HepG2 (cell line): ENCODE data around the gene OAF. TPM values are rescaled to one million over a fixed set of nuclear protein-coding genes. Genes with fewer than 3 reads are reported as not detected.

ENCODE experiments used
- ATAC-seq: fragments of 200-7000 bp; cut with Tn5 transposase; 3 replicates; pipeline ENCODE4 v1.9.1; 2020; ENCODE audit warnings: mild to moderate bottlenecking, moderate library complexity
- BruUV-seq: library from RNA; stranded (reverse); fragments of 400-500 nt; replicated peaks from 2 replicates; lab custom pipeline; 2021; lab: Mats Ljungman, UMichigan
- CTCF ChIA-PET: fragments of 300-600 bp; formaldehyde crosslinking; extraction: SDS; loops from one replicate; lab custom pipeline; 2021; ENCODE audit warnings: low total read pairs, inconsistent platforms, low intra/inter-chr PET ratio; lab: Yijun Ruan, JAX
- POLR2A ChIA-PET: fragments of 350-600 bp; sonication (Branson Sonifier 250); formaldehyde crosslinking; loops from one replicate; lab custom pipeline; 2020; ENCODE audit warnings: antibody characterized with exemption, inconsistent platforms; lab: Yijun Ruan, JAX
- DNase-seq: peaks from one replicate; pipeline ENCODE4 v3.0.0-alpha.2; 2015; ENCODE audit warnings: low spot score
- FAIRE-seq: peaks from 3 replicates; lab custom pipeline; 2011; peaks lifted over from hg19 to GRCh38; lab: Jason Lieb, UNC
- H2AFZ ChIP-seq: one replicate; pipeline ENCODE4 v1.6.1; 2011; ENCODE audit warnings: low read length, inconsistent platforms
- H3K27ac ChIP-seq: fragments of 300-600 bp; 3 replicates; pipeline ENCODE4 v1.8.0; 2011; ENCODE audit warnings: mixed run types, mild to moderate bottlenecking, mixed read lengths, low read length, inconsistent platforms; ENCODE audit not compliant: insufficient read depth; ENCODE audit errors: extremely low read length
- H3K27me3 ChIP-seq, 2 experiments: fragments of 200-600 bp in 1 of 2; 2 replicates in 1 of 2; 3 replicates in 1 of 2; pipeline versions ENCODE4 v1.6.0 to v1.8.0; 2011; ENCODE audit warnings: low read length in 2 of 2, mild to moderate bottlenecking in 2 of 2, moderate library complexity in 2 of 2, inconsistent platforms in 1 of 2; ENCODE audit not compliant: insufficient read depth in 2 of 2, control insufficient read depth in 1 of 2
- H3K36me3 ChIP-seq, 2 experiments: fragments of 200-600 bp in 1 of 2; replicated peaks in 1 of 2; 2 replicates in 1 of 2; 3 replicates in 1 of 2; pipeline versions ENCODE4 v1.5.1 to v1.8.0; 2011; ENCODE audit warnings: low read length in 2 of 2, inconsistent platforms in 1 of 2; ENCODE audit not compliant: insufficient read depth in 2 of 2, control insufficient read depth in 1 of 2
- H3K4me1 ChIP-seq: 2 replicates; pipeline ENCODE4 v1.5.1; 2012; ENCODE audit warnings: low read length, inconsistent platforms; ENCODE audit not compliant: insufficient read depth
- H3K4me2 ChIP-seq: 2 replicates; pipeline ENCODE4 v1.6.0; 2011; ENCODE audit warnings: low read depth, low read length, inconsistent platforms
- H3K4me3 ChIP-seq, 3 experiments: fragments of 200-600 bp in 1 of 3; sonication (generic), shearing (Covaris generic) in 1 of 3; replicated peaks in 1 of 3; 2 replicates each; pipeline ENCODE4 v1.5.1; 2011 to 2016; ENCODE audit warnings: low read length in 3 of 3, inconsistent platforms in 2 of 3, low read depth in 2 of 3, mild to moderate bottlenecking in 2 of 3, control low read depth in 1 of 3, mixed read lengths in 1 of 3; ENCODE audit not compliant: insufficient read depth in 1 of 3
- H3K79me2 ChIP-seq: one replicate; pipeline ENCODE4 v1.6.1; 2011; ENCODE audit warnings: low read length, inconsistent platforms; ENCODE audit not compliant: insufficient read depth
- H3K9ac ChIP-seq: 2 replicates; pipeline ENCODE4 v1.6.0; 2011; ENCODE audit warnings: mild to moderate bottlenecking, low read depth, low read length, inconsistent platforms; ENCODE audit not compliant: insufficient read depth
- H3K9me3 ChIP-seq: 2 replicates; pipeline ENCODE4 v1.5.1; 2012; ENCODE audit warnings: mild to moderate bottlenecking, low read length
- H4K20me1 ChIP-seq: 2 replicates; pipeline ENCODE4 v1.6.0; 2011; ENCODE audit warnings: inconsistent platforms, mild to moderate bottlenecking, low read length, moderate library complexity; ENCODE audit not compliant: insufficient read depth
- ASH2L ChIP-seq: fragments of 300-600, 200-600 bp; sonication (generic); IDR thresholded peaks from 2 replicates; pipeline ENCODE4 v1.7.0; 2017; ENCODE audit warnings: low read depth, mild to moderate bottlenecking, moderate library complexity, mixed read lengths, low read length; ENCODE audit not compliant: insufficient read length
- BATF2 ChIP-seq: sonication (generic); formaldehyde crosslinking; IDR thresholded peaks from 2 replicates; pipeline ENCODE4 v1.8.0; 2022; ENCODE audit warnings: mild to moderate bottlenecking, missing genetic modification reagents, moderate library complexity
- CBX2 ChIP-seq, 2 experiments: fragments of 200-600 bp in 1 of 2; sonication (generic); formaldehyde crosslinking in 1 of 2; IDR thresholded peaks; 2 replicates each; pipeline versions ENCODE4 v1.7.0 to v1.8.1; 2018 to 2022; ENCODE audit warnings: low read depth in 2 of 2, low read length in 1 of 2, mild to moderate bottlenecking in 1 of 2, missing genetic modification reagents in 1 of 2
- CCAR2 ChIP-seq: fragments of 200-400 bp; formaldehyde crosslinking; optimal IDR thresholded peaks from 2 replicates; pipeline ENCODE3; 2018; ENCODE audit warnings: low read depth, mild to moderate bottlenecking, low read length, moderate library complexity
- CHD4 ChIP-seq: fragments of 200-600 bp; sonication (generic); IDR thresholded peaks from 2 replicates; pipeline ENCODE4 v1.7.0; 2017; ENCODE audit warnings: mild to moderate bottlenecking, low read length, borderline replicate concordance
- CREB1 ChIP-seq, 2 experiments: fragments of 450-650 bp in 1 of 2; IDR thresholded peaks; 2 replicates each; pipeline ENCODE4 v1.6.1; 2016 to 2017; ENCODE audit warnings: control low read depth in 1 of 2, mild to moderate bottlenecking in 1 of 2, missing compliant biosample characterization in 1 of 2, missing genetic modification characterization in 1 of 2
- MLLT10 ChIP-seq: sonication (generic); formaldehyde crosslinking; IDR thresholded peaks from 2 replicates; pipeline ENCODE4 v1.4.0; 2020; ENCODE audit warnings: missing genetic modification reagents
- NFE2 ChIP-seq: sonication (generic); formaldehyde crosslinking; IDR thresholded peaks from 2 replicates; pipeline ENCODE4 v1.4.0; 2020; ENCODE audit warnings: missing genetic modification reagents
- NFYC ChIP-seq: IDR thresholded peaks from 2 replicates; pipeline ENCODE4 v1.6.1; 2016; ENCODE audit warnings: missing genetic modification reagents, missing compliant biosample characterization
- NR3C1 ChIP-seq: sonication (generic); formaldehyde crosslinking; IDR thresholded peaks from 2 replicates; pipeline ENCODE4 v1.4.0; 2020; ENCODE audit warnings: missing genetic modification reagents
- RNF219 ChIP-seq: sonication (generic); formaldehyde crosslinking; IDR thresholded peaks from 2 replicates; pipeline ENCODE4 v1.5.0; 2020; ENCODE audit warnings: mild to moderate bottlenecking, missing genetic modification reagents
- SALL1 ChIP-seq: sonication (generic); formaldehyde crosslinking; IDR thresholded peaks from 2 replicates; pipeline ENCODE4 v1.8.0; 2022; ENCODE audit warnings: mild to moderate bottlenecking, missing genetic modification reagents
- TFE3 ChIP-seq: IDR thresholded peaks from 2 replicates; pipeline ENCODE4 v1.6.1; 2016
- ZBTB14 ChIP-seq: sonication (generic); formaldehyde crosslinking; IDR thresholded peaks from 2 replicates; pipeline ENCODE4 v1.4.0; 2020; ENCODE audit warnings: missing genetic modification reagents
- ZNF180 ChIP-seq: sonication (generic); formaldehyde crosslinking; IDR thresholded peaks from 2 replicates; pipeline ENCODE4 v1.4.0; 2020; ENCODE audit warnings: low read depth, missing genetic modification reagents, borderline replicate concordance
- ZNF451 ChIP-seq: sonication (generic); formaldehyde crosslinking; IDR thresholded peaks from 2 replicates; pipeline ENCODE4 v1.5.0; 2020; ENCODE audit warnings: mild to moderate bottlenecking, missing genetic modification reagents
- ZNF530 ChIP-seq: sonication (generic); formaldehyde crosslinking; IDR thresholded peaks from 2 replicates; pipeline ENCODE4 v1.5.0; 2020; ENCODE audit warnings: low read depth, mild to moderate bottlenecking, missing genetic modification reagents
- ZNF605 ChIP-seq: sonication (generic); formaldehyde crosslinking; IDR thresholded peaks from 2 replicates; pipeline ENCODE4 v1.8.0; 2022; ENCODE audit warnings: mild to moderate bottlenecking, missing genetic modification reagents
- WGBS: methylation state at CpG from one replicate; pipeline ENCODE4 v1.1.6; 2017; ENCODE audit warnings: low lambda C conversion rate; 5-methylcytosine and 5-hydroxymethylcytosine counted together
- in situ Hi-C: cut with HindIII; loops from 2 replicates; pipeline ENCODE4 v1.10.0; 2017; ENCODE audit warnings: low pct_unique_long_range_greater_than_20kb; ENCODE audit not compliant: extremely low pct_ligation_motif_present
- intact Hi-C: fragments of 100-400 bp; cut with micrococcal nuclease; formaldehyde crosslinking; loops from one replicate; pipeline ENCODE4 v1.10.0; 2022; ENCODE audit not compliant: unreplicated experiment
- polyA plus RNA-seq, 8 experiments: library from polyadenylated mRNA; depleted of rRNA in 3 of 8; stranded (reverse) in 7 of 8; unstranded in 1 of 8; fragments of >200 nt; fragmentation: Illumina TruSeq in 4 of 8; extraction: Trizol in 4 of 8; gene quantifications; 2 replicates each; pipeline versions ENCODE4 v1.2.1 to v1.2.3, GENCODE V29; 2011 to 2016; ENCODE audit warnings: low read depth in 4 of 8, missing spikeins in 1 of 8, mixed read lengths in 1 of 8; ENCODE audit not compliant: insufficient read depth in 1 of 8
- total RNA-seq, 5 experiments: library from RNA; depleted of rRNA; stranded (reverse); fragments of >200 nt; fragmentation: Illumina TruSeq; extraction: Trizol; gene quantifications; 2 replicates each; pipeline ENCODE4 v1.2.3, GENCODE V29; 2016; ENCODE audit warnings: low read depth in 1 of 5

OAF gene
- total and polyA plus RNA-seq, 2 of the 13 experiments (the other 11 are each of a cell fraction or from before 2014, with no cell fraction given): 63.7 to 94.6 TPM

GRCh38 chr11:120182790-120183491, 27.9 kb upstream of the OAF start:
- H2AFZ ChIP-seq: no peak overlapping the region
- no TSS peak for BruUV-seq
- H3K9me3 ChIP-seq: no peaks in the 10 kb centered on the region
- ChIA-PET POLR2A (interaction anchor here (3.6 to 6.3 kb wide), 4 partner anchors 11 to 30 kb away, joined by 27 to 160 read pairs (median 66); partner anchors contain the start of gene OAF), CTCF (interaction anchor here (1.2 to 1.9 kb wide), 3 partner anchors 11 to 47 kb away, joined by 3 to 13 read pairs (median 5); no protein-coding TSS in a partner anchor)
- intact Hi-C loops (loop anchor here (2.0 to 10.0 kb wide), 2 partner anchors 28 to 518 kb away; partner anchors contain the start of gene OAF), in situ Hi-C loops (no loop called here)
- FAIRE-seq (peak; percentile 90), ATAC-seq (peak; percentile 53), DNase-seq (peak; percentile 73)
- no peaks in the 10 kb centered on the region for H4K20me1 ChIP-seq
- H3K79me2 ChIP-seq: peaks cover 2% of the 10 kb centered on the region
- H3K9ac ChIP-seq: 0 out of 2 replicates have a peak overlapping the region, but pooled peaks have one; percentile 18
- no peaks in the 10 kb centered on the region for H3K27me3 ChIP-seq
- peak overlapping the region in 1 of 3 experiments; percentile 41; a peak in 1 of 6 replicates for H3K4me3 ChIP-seq
- peak overlapping the region; percentile 51 for H3K27ac ChIP-seq
- H3K36me3 ChIP-seq: no peaks in the 10 kb centered on the region
- WGBS: 44% methylated on average over 5 of the region's 5 CpGs
- peaks cover 82% of the 10 kb centered on the region for H3K4me1 ChIP-seq
- peak overlapping the region; percentile 95 for H3K4me2 ChIP-seq
- TF ChIP-seq ZNF605 (CRISPR knock-in tag) (0 out of 2 replicates have a peak, but pooled peaks have one; percentile 60), CBX2 (IDR thresholded peaks at IDR 0.05; ENCODE audit: low read depth, low read length) (no peak), CBX2 (CRISPR knock-in tag; IDR thresholded peaks at IDR 0.05; ENCODE audit: low read depth) (no peak), ZNF451 (CRISPR knock-in tag) (no peak), TFE3 (CRISPR knock-in tag) (no peak), RNF219 (CRISPR knock-in tag) (no peak), NFE2 (no peak), CCAR2 (no peak), ZBTB14 (no peak), CREB1 (IDR thresholded peaks at IDR 0.05) (no peak), CREB1 (CRISPR knock-in tag; IDR thresholded peaks at IDR 0.05) (no peak), ZNF530 (CRISPR knock-in tag) (no peak), NR3C1 (no peak), ASH2L (no peak), CHD4 (no peak), NFYC (CRISPR knock-in tag) (no peak), BATF2 (no peak), MLLT10 (CRISPR knock-in tag) (no peak), ZNF180 (no peak), SALL1 (no peak; the same call in 1 of the 2 replicates)
